HCT116 (cell line): ENCODE measurements around the gene GFER. TPM values are rescaled to one million over a fixed set of nuclear protein-coding genes. Genes with fewer than 3 reads are reported as not detected.

Experiments
- ATAC-seq: fragments of 200-7000 bp; cut with Tn5 transposase; 2 replicates; pipeline ENCODE4 v1.9.1; 2020; ENCODE audit warnings: mild to moderate bottlenecking, moderate library complexity
- BruUV-seq: library from RNA; stranded (reverse); fragments of 400-500 nt; replicated peaks from 2 replicates; lab custom pipeline; 2021; lab: Mats Ljungman, UMichigan
- CTCF ChIA-PET: fragments of 300-600 bp; sonication (Branson Sonifier 250); formaldehyde crosslinking; loops from one replicate; lab custom pipeline; 2021; ENCODE audit warnings: antibody characterized with exemption; lab: Charles Lee
- POLR2A ChIA-PET: fragments of 300-600, 350-600 bp; sonication (Branson Sonifier 250); formaldehyde crosslinking; loops from one replicate; lab custom pipeline; 2021; ENCODE audit warnings: antibody characterized with exemption; lab: Charles Lee
- RAD21 ChIA-PET, 2 experiments: fragments of 300-600 bp; sonication (Branson Sonifier 250); formaldehyde crosslinking; loops; one replicate each; lab custom pipeline; 2023; ENCODE audit warnings: low total read pairs in 2 of 2; ENCODE audit not compliant: uncharacterized antibody in 2 of 2, unreplicated experiment in 2 of 2, low non-redundant PET in 1 of 2; lab: Charles Lee
- DNase-seq: peaks from one replicate; pipeline ENCODE4 v3.0.0-alpha.2; 2010; ENCODE audit warnings: low read depth, low spot score
- H2AFZ ChIP-seq: fragments of 200-600 bp; shearing (Covaris generic), sonication (generic); 2 replicates; pipeline ENCODE4 v1.6.1; 2017; ENCODE audit warnings: low read depth, mixed run types, mixed read lengths, antibody characterized with exemption, low read length; ENCODE audit not compliant: poor library complexity, severe bottlenecking
- H3K27ac ChIP-seq: 2 replicates; pipeline ENCODE4 v1.5.1; 2012; ENCODE audit warnings: low read depth, low read length
- H3K27me3 ChIP-seq: fragments of 200-600 bp; sonication (generic); 2 replicates; pipeline ENCODE4 v1.6.1; 2016; ENCODE audit warnings: mixed run types, low read length, mixed read lengths; ENCODE audit not compliant: insufficient read depth
- H3K36me3 ChIP-seq, 2 experiments: fragments of 200-500 bp in 1 of 2; fragments of 200-600 bp in 1 of 2; sonication (Bioruptor generic) in 1 of 2; sonication (generic) in 1 of 2; 2 replicates each; pipeline versions ENCODE4 v1.5.1 to v1.6.1; 2014 to 2016; ENCODE audit warnings: low read length in 2 of 2, inconsistent platforms in 1 of 2, mixed read lengths in 1 of 2, mixed run types in 1 of 2; ENCODE audit not compliant: insufficient read depth in 2 of 2, control insufficient read depth in 1 of 2
- H3K4me1 ChIP-seq, 2 experiments: fragments of 200-600 bp in 1 of 2; sonication (generic) in 1 of 2; 2 replicates each; pipeline versions ENCODE4 v1.5.1 to v1.6.1; 2012 to 2017; ENCODE audit warnings: low read length in 2 of 2, inconsistent platforms in 1 of 2, mild to moderate bottlenecking in 1 of 2, mixed read lengths in 1 of 2, mixed run types in 1 of 2, moderate library complexity in 1 of 2; ENCODE audit not compliant: insufficient read depth in 2 of 2, control insufficient read depth in 1 of 2
- H3K4me2 ChIP-seq: fragments of 200-600 bp; sonication (generic); 2 replicates; pipeline ENCODE4 v1.6.1; 2017; ENCODE audit warnings: mixed run types, low read length, mixed read lengths
- H3K4me3 ChIP-seq, 2 experiments: fragments of 200-600 bp in 1 of 2; sonication (generic) in 1 of 2; replicated peaks in 1 of 2; 2 replicates each; pipeline ENCODE4 v1.5.1; 2011 to 2016; ENCODE audit warnings: low read length in 2 of 2, control low read depth in 1 of 2, low read depth in 1 of 2, mild to moderate bottlenecking in 1 of 2, mixed read lengths in 1 of 2, mixed run types in 1 of 2
- H3K79me2 ChIP-seq: fragments of 200-600 bp; sonication (generic); 2 replicates; pipeline ENCODE4 v1.6.1; 2017; ENCODE audit warnings: mild to moderate bottlenecking, mixed run types, low read length, moderate library complexity, mixed read lengths; ENCODE audit not compliant: insufficient read depth
- H3K9ac ChIP-seq: fragments of 200-600 bp; sonication (generic); 2 replicates; pipeline ENCODE4 v1.6.1; 2016; ENCODE audit warnings: low read length, mixed read lengths
- H3K9me2 ChIP-seq: fragments of 200-600 bp; sonication (generic), shearing (Covaris generic); 2 replicates; pipeline ENCODE4 v1.6.1; 2017; ENCODE audit warnings: mixed run types, mild to moderate bottlenecking, moderate library complexity; ENCODE audit not compliant: insufficient read depth
- H3K9me3 ChIP-seq, 2 experiments: fragments of 200-500 bp in 1 of 2; fragments of 200-600 bp in 1 of 2; sonication (Bioruptor generic) in 1 of 2; sonication (generic) in 1 of 2; 2 replicates each; pipeline ENCODE4 v1.6.1; 2014 to 2017; ENCODE audit warnings: low read length in 2 of 2, mixed read lengths in 2 of 2, inconsistent platforms in 1 of 2, low read depth in 1 of 2, mild to moderate bottlenecking in 1 of 2, mixed run types in 1 of 2, moderate library complexity in 1 of 2; ENCODE audit not compliant: control insufficient read depth in 1 of 2, insufficient read depth in 1 of 2
- H4K20me1 ChIP-seq: fragments of 200-600 bp; sonication (generic), shearing (Covaris generic); 2 replicates; pipeline ENCODE4 v1.6.1; 2017; ENCODE audit warnings: mixed run types, mild to moderate bottlenecking, moderate library complexity; ENCODE audit not compliant: insufficient read depth
- CEBPB ChIP-seq: IDR thresholded peaks from 2 replicates; pipeline ENCODE4 v1.6.1; 2012; ENCODE audit warnings: low read depth
- EGR1 ChIP-seq: IDR thresholded peaks from 2 replicates; pipeline ENCODE4 v1.6.1; 2012; ENCODE audit warnings: low read depth
- ELF1 ChIP-seq: IDR thresholded peaks from 2 replicates; pipeline ENCODE4 v1.6.1; 2012; ENCODE audit warnings: low read depth, borderline replicate concordance
- EZH2 ChIP-seq: fragments of 200-600 bp; sonication (generic); IDR thresholded peaks from 2 replicates; pipeline ENCODE4 v1.6.1; 2017; ENCODE audit warnings: antibody characterized with exemption, mixed run types
- FOSL1 ChIP-seq: IDR thresholded peaks from 2 replicates; pipeline ENCODE4 v1.6.1; 2012; ENCODE audit warnings: low read depth
- JUND ChIP-seq: IDR thresholded peaks from 2 replicates; pipeline ENCODE4 v1.6.1; 2012
- POLR2A ChIP-seq: IDR thresholded peaks from 2 replicates; pipeline ENCODE4 v1.7.0; 2011; ENCODE audit warnings: borderline replicate concordance; ENCODE audit not compliant: insufficient read depth, insufficient read length; ENCODE audit errors: extremely low read depth
- POLR2AphosphoS5 ChIP-seq: IDR thresholded peaks from 2 replicates; pipeline ENCODE4 v1.6.1; 2011; ENCODE audit warnings: mild to moderate bottlenecking, low read depth, low read length, moderate library complexity
- RAD21 ChIP-seq: IDR thresholded peaks from 2 replicates; pipeline ENCODE4 v1.6.1; 2012; ENCODE audit warnings: low read depth, mild to moderate bottlenecking
- SIN3A ChIP-seq: IDR thresholded peaks from 2 replicates; pipeline ENCODE4 v1.6.1; 2012; ENCODE audit warnings: low read depth
- SP1 ChIP-seq: IDR thresholded peaks from 2 replicates; pipeline ENCODE4 v1.6.1; 2012; ENCODE audit warnings: low read depth
- SRF ChIP-seq: IDR thresholded peaks from 2 replicates; pipeline ENCODE4 v1.6.1; 2012; ENCODE audit warnings: low read depth
- TCF7L2 ChIP-seq: IDR thresholded peaks from 2 replicates; pipeline ENCODE4 v1.7.0; 2011; ENCODE audit warnings: borderline replicate concordance, inconsistent platforms; ENCODE audit not compliant: insufficient read depth, insufficient read length; ENCODE audit errors: extremely low read depth
- YY1 ChIP-seq: IDR thresholded peaks from 2 replicates; pipeline ENCODE4 v1.6.1; 2011; ENCODE audit warnings: low read length, low read depth, moderate library complexity, mild to moderate bottlenecking; ENCODE audit not compliant: insufficient replicate concordance; ENCODE audit errors: extremely low read depth
- ZFX ChIP-seq: fragments of 450-650 bp; IDR thresholded peaks from 2 replicates; pipeline ENCODE4 v1.6.1; 2017
- ZNF274 ChIP-seq: fragments of 200-500 bp; sonication (Bioruptor generic); IDR thresholded peaks from 2 replicates; pipeline ENCODE4 v1.6.1; 2014; ENCODE audit warnings: mild to moderate bottlenecking, low read depth, low read length, inconsistent platforms
- intact Hi-C: fragments of 100-400 bp; cut with micrococcal nuclease; formaldehyde crosslinking; loops from 2 replicates; pipeline ENCODE4 v1.10.0; 2022
- total RNA-seq: library from RNA; stranded (reverse); gene quantifications from one replicate; pipeline ENCODE4 v1.2.1, GENCODE V29; 2021; ENCODE audit not compliant: unreplicated experiment
- TF ChIP-seq, protein P1 (sequence below): IDR thresholded peaks from 2 replicates; pipeline ENCODE4 v1.6.1; 2012
- TF ChIP-seq, protein P2 (sequence below), 3 experiments: fragments of 200-600 bp in 1 of 3; sonication (generic) in 1 of 3; IDR thresholded peaks in 2 of 3; conservative IDR thresholded peaks in 1 of 3; 2 replicates each; pipeline ENCODE4 v1.5.1; 2012 to 2017; ENCODE audit warnings: low read depth in 2 of 3, low read length in 2 of 3, antibody characterized with exemption in 1 of 3, borderline replicate concordance in 1 of 3, control low read depth in 1 of 3, mild to moderate bottlenecking in 1 of 3, mixed read lengths in 1 of 3, mixed run types in 1 of 3, moderate library complexity in 1 of 3; ENCODE audit not compliant: insufficient read depth in 1 of 3
- TF ChIP-seq, protein P3 (sequence below): IDR thresholded peaks from 2 replicates; pipeline ENCODE4 v1.6.1; 2012

The GFER gene
- total RNA-seq, 1 experiment from 2014 or later, result 47.3 TPM

DNA sequence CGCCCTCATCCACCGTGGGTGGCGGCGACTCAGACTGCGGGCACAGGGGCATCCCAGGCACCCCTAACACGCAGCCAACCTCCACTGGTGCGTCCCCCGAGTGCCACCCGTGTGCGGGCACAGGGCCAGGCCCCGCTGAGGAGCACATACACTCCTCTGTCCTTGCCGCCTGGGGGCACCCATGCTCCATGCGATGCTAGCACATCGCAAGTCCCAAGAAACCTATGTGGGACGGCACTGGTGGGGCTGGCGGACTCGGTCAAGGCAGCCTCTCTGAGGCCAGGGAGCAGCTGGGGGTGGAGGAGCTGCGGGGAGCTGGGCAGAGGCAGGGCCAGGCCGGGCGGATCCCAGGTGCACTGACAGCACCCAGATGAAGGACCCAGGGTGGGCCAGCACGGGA is 21.7 kb downstream of the GFER start:
- TF ChIP-seq ELF1 (no peak), YY1 (no peak), POLR2AphosphoS5 (no peak), RAD21 (no peak), SRF (no peak), JUND (no peak), SIN3A (no peak), EGR1 (no peak), FOSL1 (no peak), CEBPB (no peak)
- TF ChIP-seq, protein P1, sequence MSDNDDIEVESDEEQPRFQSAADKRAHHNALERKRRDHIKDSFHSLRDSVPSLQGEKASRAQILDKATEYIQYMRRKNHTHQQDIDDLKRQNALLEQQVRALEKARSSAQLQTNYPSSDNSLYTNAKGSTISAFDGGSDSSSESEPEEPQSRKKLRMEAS, result no peak
- H3K79me2 ChIP-seq, result peaks cover 89% of the 10 kb centered on the region
- DNase-seq (no peak), ATAC-seq (no peak)
- H3K9me3 ChIP-seq, result no peaks in the 10 kb centered on the region
- ChIA-PET RAD21 (no interaction called here), CTCF (interaction anchor here (0.5 kb wide), 1 partner anchor 135 kb away, joined by 4 read pairs; no protein-coding TSS in a partner anchor), POLR2A (no interaction called here)
- no peak overlapping the region for H2AFZ ChIP-seq
- H3K27ac ChIP-seq, result peak overlapping the region; percentile 62; the same call in 1 of the 2 replicates
- no peaks in the 10 kb centered on the region for H3K27me3 ChIP-seq
- intact Hi-C loops, result no loop called here
- no TSS peak for BruUV-seq
- H3K4me2 ChIP-seq, result no peak overlapping the region
- H3K36me3 ChIP-seq, result peaks cover 16 to 34% of the 10 kb centered on the region in 2 experiments; a peak in 3 of 4 replicates
- peaks cover 9% of the 10 kb centered on the region; the same call in 1 of the 2 replicates for H4K20me1 ChIP-seq
- peaks cover 25 to 58% of the 10 kb centered on the region in 2 experiments for H3K4me1 ChIP-seq
- peak overlapping the region; percentile 20; the same call in 1 of the 2 replicates for H3K9ac ChIP-seq
- H3K9me2 ChIP-seq, result no peaks in the 10 kb centered on the region
- no peak overlapping the region for H3K4me3 ChIP-seq

DNA sequence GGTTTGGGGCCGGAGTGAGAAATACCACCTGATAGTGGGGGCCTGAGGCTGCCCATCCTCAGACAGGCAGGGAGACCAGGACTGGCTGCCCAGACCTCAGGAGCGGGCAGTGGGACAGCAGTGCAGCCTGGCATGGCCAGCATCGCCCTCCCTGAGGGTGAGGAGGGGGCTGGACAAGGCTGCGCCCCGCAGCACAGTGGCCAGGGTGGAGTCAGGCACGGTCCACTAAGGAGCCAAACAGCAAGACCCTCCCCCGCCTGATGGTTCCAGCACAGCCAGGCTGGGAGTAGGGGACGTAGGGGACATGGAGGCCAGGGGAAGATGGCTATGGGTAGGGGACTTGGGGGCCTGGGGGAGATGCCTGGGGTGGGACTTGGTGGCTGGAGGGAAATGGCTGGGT is 22.3 kb downstream of the GFER start:
- H3K4me3 ChIP-seq, result no peak overlapping the region
- CTCF ChIA-PET, result interaction anchor here (0.5 kb wide), 1 partner anchor 134 kb away, joined by 4 read pairs; no protein-coding TSS in a partner anchor
- no peaks in the 10 kb centered on the region for H3K9me2 ChIP-seq
- intact Hi-C loops, result no loop called here
- RAD21 ChIA-PET, result no interaction called here
- BruUV-seq, result no TSS peak
- peaks cover 87% of the 10 kb centered on the region for H3K79me2 ChIP-seq
- H3K27me3 ChIP-seq, result no peaks in the 10 kb centered on the region
- no peak overlapping the region for H3K9ac ChIP-seq
- no peak overlapping the region for H2AFZ ChIP-seq
- peaks cover 9% of the 10 kb centered on the region; the same call in 1 of the 2 replicates for H4K20me1 ChIP-seq
- no peak overlapping the region for H3K4me2 ChIP-seq
- ATAC-seq (no peak), DNase-seq (no peak)
- H3K9me3 ChIP-seq, result no peaks in the 10 kb centered on the region
- peaks cover 28 to 62% of the 10 kb centered on the region in 2 experiments for H3K4me1 ChIP-seq
- POLR2A ChIA-PET, result no interaction called here
- peaks cover 11 to 28% of the 10 kb centered on the region in 2 experiments; a peak in 3 of 4 replicates for H3K36me3 ChIP-seq
- H3K27ac ChIP-seq, result peak overlapping the region; percentile 62; the same call in 1 of the 2 replicates
- TF ChIP-seq, protein P1, result no peak
- TF ChIP-seq, protein P2, sequence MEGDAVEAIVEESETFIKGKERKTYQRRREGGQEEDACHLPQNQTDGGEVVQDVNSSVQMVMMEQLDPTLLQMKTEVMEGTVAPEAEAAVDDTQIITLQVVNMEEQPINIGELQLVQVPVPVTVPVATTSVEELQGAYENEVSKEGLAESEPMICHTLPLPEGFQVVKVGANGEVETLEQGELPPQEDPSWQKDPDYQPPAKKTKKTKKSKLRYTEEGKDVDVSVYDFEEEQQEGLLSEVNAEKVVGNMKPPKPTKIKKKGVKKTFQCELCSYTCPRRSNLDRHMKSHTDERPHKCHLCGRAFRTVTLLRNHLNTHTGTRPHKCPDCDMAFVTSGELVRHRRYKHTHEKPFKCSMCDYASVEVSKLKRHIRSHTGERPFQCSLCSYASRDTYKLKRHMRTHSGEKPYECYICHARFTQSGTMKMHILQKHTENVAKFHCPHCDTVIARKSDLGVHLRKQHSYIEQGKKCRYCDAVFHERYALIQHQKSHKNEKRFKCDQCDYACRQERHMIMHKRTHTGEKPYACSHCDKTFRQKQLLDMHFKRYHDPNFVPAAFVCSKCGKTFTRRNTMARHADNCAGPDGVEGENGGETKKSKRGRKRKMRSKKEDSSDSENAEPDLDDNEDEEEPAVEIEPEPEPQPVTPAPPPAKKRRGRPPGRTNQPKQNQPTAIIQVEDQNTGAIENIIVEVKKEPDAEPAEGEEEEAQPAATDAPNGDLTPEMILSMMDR (IDR thresholded peaks at IDR 0.05 in 2 of 3, conservative IDR thresholded peaks at IDR 0.05 in 1 of 3; ENCODE audit: borderline replicate concordance in 1 of 3, insufficient read depth in 1 of 3, low read depth in 2 of 3, low read length in 2 of 3), result no peak
- TF ChIP-seq, protein P3, sequence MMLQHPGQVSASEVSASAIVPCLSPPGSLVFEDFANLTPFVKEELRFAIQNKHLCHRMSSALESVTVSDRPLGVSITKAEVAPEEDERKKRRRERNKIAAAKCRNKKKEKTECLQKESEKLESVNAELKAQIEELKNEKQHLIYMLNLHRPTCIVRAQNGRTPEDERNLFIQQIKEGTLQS, result no peak
- no peak for TF ChIP-seq TCF7L2
- TF ChIP-seq SIN3A, result no peak
- TF ChIP-seq EGR1, result no peak
- no peak for TF ChIP-seq EZH2
- no peak for TF ChIP-seq ZFX
- TF ChIP-seq SRF, result no peak
- TF ChIP-seq ZNF274, result no peak
- no peak for TF ChIP-seq SP1
- TF ChIP-seq POLR2AphosphoS5, result no peak
- TF ChIP-seq POLR2A, result no peak
